ENCODE measurements around the gene FBXO10. TPM values are rescaled to one million over a fixed set of nuclear protein-coding genes. Genes with fewer than 3 reads are reported as not detected.

Gene FBXO10
- total RNA-seq, 4 donors from 2014 or later = 49.8 to 62.2 (median 53.5) TPM

DNA sequence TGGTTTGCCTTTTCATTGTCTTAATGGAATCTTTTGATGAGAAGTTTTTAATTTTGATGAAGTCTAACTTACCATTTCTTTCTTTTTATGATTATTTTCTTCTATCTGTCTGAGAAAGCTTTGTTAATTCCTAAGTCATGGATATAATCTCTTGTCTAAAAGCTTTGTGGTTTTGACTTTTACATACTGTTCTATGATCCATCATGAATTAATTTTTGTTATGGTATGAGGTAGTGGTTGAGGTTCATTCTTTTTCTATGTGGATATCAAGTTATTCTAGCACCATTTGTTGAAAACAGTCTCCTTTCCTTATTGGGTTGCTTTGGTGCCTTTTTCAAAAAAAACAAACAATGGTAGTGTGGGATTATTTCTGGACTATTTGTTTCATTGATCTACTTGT is 20.4 kb downstream of the FBXO10 start:
- in situ Hi-C loops (cut with MboI; ENCODE audit: low sequenced_read_pairs in 4 of 4) (no loop called here), intact Hi-C loops (cut with DNase I; ENCODE audit: low total_unique reads) (no loop called here)
- peaks cover 10 to 16% of the 10 kb centered on the region in 2 donors for H3K4me1 ChIP-seq
- no peaks in the 10 kb centered on the region for H3K27me3 ChIP-seq
- ATAC-seq (no peak), DNase-seq (no peak)
- no peaks in the 10 kb centered on the region for H3K9me3 ChIP-seq
- no peak overlapping the region for H3K27ac ChIP-seq
- no peaks in the 10 kb centered on the region for H3K36me3 ChIP-seq
- H3K4me3 ChIP-seq = no peak overlapping the region
- TF ChIP-seq, protein P1, sequence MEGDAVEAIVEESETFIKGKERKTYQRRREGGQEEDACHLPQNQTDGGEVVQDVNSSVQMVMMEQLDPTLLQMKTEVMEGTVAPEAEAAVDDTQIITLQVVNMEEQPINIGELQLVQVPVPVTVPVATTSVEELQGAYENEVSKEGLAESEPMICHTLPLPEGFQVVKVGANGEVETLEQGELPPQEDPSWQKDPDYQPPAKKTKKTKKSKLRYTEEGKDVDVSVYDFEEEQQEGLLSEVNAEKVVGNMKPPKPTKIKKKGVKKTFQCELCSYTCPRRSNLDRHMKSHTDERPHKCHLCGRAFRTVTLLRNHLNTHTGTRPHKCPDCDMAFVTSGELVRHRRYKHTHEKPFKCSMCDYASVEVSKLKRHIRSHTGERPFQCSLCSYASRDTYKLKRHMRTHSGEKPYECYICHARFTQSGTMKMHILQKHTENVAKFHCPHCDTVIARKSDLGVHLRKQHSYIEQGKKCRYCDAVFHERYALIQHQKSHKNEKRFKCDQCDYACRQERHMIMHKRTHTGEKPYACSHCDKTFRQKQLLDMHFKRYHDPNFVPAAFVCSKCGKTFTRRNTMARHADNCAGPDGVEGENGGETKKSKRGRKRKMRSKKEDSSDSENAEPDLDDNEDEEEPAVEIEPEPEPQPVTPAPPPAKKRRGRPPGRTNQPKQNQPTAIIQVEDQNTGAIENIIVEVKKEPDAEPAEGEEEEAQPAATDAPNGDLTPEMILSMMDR (IDR thresholded peaks at IDR 0.05 in 4 of 5, conservative IDR thresholded peaks at IDR 0.05 in 1 of 5) = no peak
- TF ChIP-seq POLR2A (IDR thresholded peaks at IDR 0.05) = no peak

DNA sequence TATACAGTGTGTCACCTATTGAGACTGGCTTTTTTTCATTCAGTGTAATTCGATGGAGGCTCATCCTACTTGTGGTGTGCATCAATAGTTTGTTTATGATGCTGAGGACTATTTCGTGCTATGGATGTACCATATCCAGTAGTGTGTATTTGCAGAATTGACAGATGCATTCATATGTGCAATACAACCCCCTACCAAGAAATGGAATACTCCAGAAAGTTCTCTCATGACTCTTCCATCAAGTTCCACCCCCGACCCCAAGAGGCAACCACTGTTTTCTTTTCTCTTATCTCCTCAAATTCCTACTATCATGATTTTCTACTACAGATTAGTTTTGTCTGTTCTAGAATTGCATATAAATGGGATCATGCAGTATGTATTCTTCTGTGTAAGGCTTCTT is 21.9 kb downstream of the FBXO10 start:
- intact Hi-C loops (cut with DNase I; ENCODE audit: low total_unique reads) = no loop called here

DNA sequence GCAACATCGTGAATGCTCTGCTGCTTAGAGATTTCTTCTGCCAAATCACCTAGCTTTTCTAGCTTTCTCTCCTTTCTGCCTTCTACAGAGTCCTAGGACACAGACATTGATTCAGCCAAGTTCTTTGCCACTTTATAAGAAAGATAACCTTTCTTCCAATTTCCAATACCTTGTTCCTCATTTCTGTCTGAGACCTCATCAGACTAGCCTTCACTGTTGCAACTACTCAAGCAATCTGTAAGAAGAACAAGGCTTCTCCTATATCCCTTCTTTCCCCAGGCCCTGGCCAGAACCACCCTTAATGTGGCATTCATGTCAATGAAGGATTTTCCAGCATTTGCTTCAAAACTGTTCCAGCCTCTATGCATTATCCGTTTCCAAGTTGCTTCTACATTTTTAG is 24.3 kb downstream of the FBXO10 start:
- ATAC-seq (no peak), DNase-seq (no peak)
- in situ Hi-C loops (cut with MboI; ENCODE audit: low sequenced_read_pairs in 4 of 4) (no loop called here), intact Hi-C loops (cut with DNase I; ENCODE audit: low total_unique reads) (no loop called here)
- Histone ChIP-seq H3K27ac (no peak overlapping the region), H3K9me3 (no peaks in the 10 kb centered on the region), H3K36me3 (no peaks in the 10 kb centered on the region), H3K4me1 (peaks cover 10 to 14% of the 10 kb centered on the region in 2 donors), H3K4me3 (no peak overlapping the region), H3K27me3 (no peaks in the 10 kb centered on the region)
- TF ChIP-seq POLR2A (IDR thresholded peaks at IDR 0.05) = no peak
- TF ChIP-seq, protein P1 (IDR thresholded peaks at IDR 0.05 in 4 of 5, conservative IDR thresholded peaks at IDR 0.05 in 1 of 5) = no peak

More for the DNA sequence above, 21.9 kb downstream of the FBXO10 start:
- TF ChIP-seq, protein P1 (IDR thresholded peaks at IDR 0.05 in 4 of 5, conservative IDR thresholded peaks at IDR 0.05 in 1 of 5) = no peak
- no peak for TF ChIP-seq POLR2A (IDR thresholded peaks at IDR 0.05)
- Histone ChIP-seq H3K4me1 (peaks cover 13 to 14% of the 10 kb centered on the region in 2 donors), H3K36me3 (no peaks in the 10 kb centered on the region), H3K4me3 (no peak overlapping the region), H3K9me3 (no peaks in the 10 kb centered on the region), H3K27me3 (no peaks in the 10 kb centered on the region), H3K27ac (no peak overlapping the region)
- ATAC-seq (no peak), DNase-seq (no peak)
- in situ Hi-C loops (cut with MboI; ENCODE audit: low sequenced_read_pairs in 4 of 4) = no loop called here

DNA sequence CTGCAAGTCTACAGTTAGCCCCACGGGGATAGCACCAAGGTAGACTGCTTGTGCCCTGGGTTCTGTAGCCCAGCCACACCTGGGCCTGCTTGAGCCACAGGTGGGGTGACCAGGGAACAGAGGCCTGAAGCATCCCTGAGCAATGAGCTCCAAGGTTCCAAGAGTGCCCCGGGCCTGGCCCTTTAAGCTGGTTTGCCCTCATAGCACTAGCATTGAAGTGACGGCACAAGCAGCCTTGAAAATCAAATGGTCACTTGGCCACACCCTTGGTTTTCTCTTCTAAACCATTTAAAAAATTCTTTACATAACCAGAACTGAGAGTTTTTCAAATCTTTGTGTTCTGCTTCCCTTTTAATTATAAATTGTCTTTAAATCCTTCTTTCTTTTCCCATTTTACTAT is 24.7 kb downstream of the FBXO10 start:
- TF ChIP-seq POLR2A (IDR thresholded peaks at IDR 0.05) = no peak
- TF ChIP-seq, protein P1 (IDR thresholded peaks at IDR 0.05 in 4 of 5, conservative IDR thresholded peaks at IDR 0.05 in 1 of 5) = no peak
- intact Hi-C loops (cut with DNase I; ENCODE audit: low total_unique reads) = no loop called here

DNA sequence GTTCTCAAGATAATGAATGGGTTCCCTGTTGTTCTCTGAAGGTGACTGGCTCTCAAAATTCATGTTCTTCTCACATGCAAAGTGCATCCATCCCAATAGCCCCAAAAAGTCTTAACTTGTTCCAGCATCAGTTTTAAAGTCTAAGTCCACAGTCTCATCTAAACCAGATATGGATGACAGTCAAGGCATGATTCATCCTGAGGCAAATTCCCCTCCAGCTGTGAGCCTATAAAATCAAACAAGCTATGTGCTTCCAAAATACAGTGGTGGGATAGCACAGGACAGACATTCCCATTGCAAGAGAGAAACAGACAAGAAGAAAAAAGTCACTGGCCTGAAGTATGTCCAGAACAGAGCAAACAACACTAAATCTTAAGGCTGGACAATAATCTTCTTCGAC is 25.4 kb downstream of the FBXO10 start:
- Histone ChIP-seq H3K27ac (peak overlapping the region in 3 of 4 donors; percentile 44 to 63 (median 46)), H3K36me3 (no peaks in the 10 kb centered on the region), H3K4me3 (no peak overlapping the region), H3K9me3 (no peaks in the 10 kb centered on the region), H3K4me1 (peaks cover 10 to 14% of the 10 kb centered on the region in 2 donors), H3K27me3 (no peaks in the 10 kb centered on the region)
- in situ Hi-C loops (cut with MboI; ENCODE audit: low sequenced_read_pairs in 4 of 4) = no loop called here
- intact Hi-C loops (cut with DNase I; ENCODE audit: low total_unique reads) = no loop called here
- no peak for DNase-seq
- no peak for ATAC-seq
- TF ChIP-seq, protein P1 (IDR thresholded peaks at IDR 0.05 in 4 of 5, conservative IDR thresholded peaks at IDR 0.05 in 1 of 5) = no peak

More for the DNA sequence above, 24.7 kb downstream of the FBXO10 start:
- H3K36me3 ChIP-seq = no peaks in the 10 kb centered on the region
- no peaks in the 10 kb centered on the region for H3K27me3 ChIP-seq
- ATAC-seq = no peak
- in situ Hi-C loops (cut with MboI; ENCODE audit: low sequenced_read_pairs in 4 of 4) = no loop called here
- no peaks in the 10 kb centered on the region for H3K9me3 ChIP-seq
- peak overlapping the region in 2 of 4 donors; percentile 46 to 63 for H3K27ac ChIP-seq
- no peak overlapping the region for H3K4me3 ChIP-seq
- no peak for DNase-seq
- peaks cover 10 to 14% of the 10 kb centered on the region in 2 donors for H3K4me1 ChIP-seq

All from gastrocnemius medialis (tissue), 4 donors.